Right kidney (tissue), 1 donor: ENCODE results near the gene SLC43A1.
"Not testable (repeated sequence)": the region's sequence is repeated elsewhere in the genome, so short reads cannot be mapped to it uniquely, and the experiment has no call there.

Experiments
- DNase-seq: peaks from one replicate; pipeline ENCODE4 v3.0.0-alpha.2; 2016

The SLC43A1 gene

GRCh38 chr11:57460758-57461749 lies 54.4 kb downstream of the SLC43A1 start:
- peak; percentile 50 for DNase-seq

DNA sequence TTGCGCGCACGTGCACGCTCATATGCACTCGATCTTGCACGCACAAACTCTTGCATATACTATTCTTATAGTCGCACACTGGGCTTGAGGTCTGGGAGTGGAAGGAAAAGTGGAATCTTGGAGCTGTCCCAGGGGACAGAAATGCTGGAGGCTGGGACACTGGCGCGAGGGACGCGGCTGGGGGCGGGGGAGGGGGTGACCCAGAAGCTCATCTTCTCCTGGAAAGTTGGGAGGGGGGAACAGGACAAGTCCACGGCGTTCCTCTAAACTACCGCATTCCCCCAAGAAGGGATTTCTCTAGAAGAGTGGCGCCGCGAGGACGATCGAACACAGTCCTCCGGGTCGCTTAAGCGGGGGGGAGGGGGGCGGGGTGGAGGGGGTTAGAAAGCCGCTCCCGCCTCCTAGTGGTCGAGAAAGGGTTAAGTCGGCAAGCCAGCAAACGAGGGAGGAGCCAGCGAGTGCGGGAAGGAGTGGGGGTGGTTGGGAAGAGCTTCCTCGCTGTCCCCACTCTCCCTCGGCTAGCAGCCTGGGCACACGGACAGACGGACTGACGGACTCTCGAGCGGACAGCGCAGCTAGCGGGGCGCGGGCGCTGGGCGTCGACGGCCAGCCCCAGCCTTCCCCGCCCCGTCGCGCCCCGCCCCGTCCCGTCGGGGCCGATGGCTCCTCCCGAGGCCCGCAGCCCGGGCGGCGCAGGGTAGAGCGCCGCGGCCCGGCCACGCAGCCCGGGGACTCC lies 55.3 kb downstream of the SLC43A1 start, which contains the start of gene RTN4RL2:
RTN4RL2 (plus strand) TSS at position 507 of the 736 bp plus-strand sequence. CDS start 338 bp downstream, outside the sequence.
- DNase-seq: peak; percentile 69

DNA sequence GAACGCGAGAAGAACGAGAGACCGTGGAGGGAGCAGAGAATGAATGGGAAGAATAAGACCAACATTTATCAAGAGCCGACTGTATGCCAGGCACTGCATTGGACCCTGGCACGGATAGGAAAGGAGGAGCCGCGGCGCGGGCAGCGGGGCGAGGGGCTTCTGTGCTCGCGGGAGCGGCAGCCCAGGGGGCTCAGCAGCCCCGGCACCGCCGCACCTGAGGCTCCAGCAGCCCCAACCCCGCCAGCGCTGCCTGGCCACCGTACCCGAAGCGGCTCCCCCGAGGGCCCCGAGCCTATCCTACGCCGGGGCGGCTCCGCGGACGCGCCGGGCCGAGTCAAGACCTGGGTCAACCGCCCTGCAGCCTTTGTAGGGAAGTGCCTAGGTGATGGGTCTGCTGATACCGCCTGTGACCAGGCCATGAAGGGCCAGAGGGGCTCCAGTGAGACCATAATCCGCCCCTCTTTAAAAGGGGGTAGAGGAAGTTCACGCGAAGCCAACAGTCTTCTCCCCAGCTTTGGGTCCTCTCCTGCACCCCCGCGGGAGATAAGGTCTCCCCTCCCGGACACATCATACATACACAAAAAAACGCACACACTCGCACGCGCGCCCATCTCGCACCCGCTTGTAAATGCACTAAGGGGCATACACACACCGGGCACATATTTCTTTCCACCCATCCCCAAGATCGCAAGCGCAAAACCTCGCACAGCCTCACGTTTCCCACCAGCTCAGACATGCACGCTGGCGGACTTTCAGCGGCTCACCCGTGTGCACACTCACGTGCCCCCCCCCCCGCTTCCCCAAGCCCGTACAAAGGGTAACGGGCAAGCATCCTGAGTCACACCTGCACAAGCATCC lies 56.1 kb downstream of the SLC43A1 start:
- peak; percentile 58 for DNase-seq

DNA sequence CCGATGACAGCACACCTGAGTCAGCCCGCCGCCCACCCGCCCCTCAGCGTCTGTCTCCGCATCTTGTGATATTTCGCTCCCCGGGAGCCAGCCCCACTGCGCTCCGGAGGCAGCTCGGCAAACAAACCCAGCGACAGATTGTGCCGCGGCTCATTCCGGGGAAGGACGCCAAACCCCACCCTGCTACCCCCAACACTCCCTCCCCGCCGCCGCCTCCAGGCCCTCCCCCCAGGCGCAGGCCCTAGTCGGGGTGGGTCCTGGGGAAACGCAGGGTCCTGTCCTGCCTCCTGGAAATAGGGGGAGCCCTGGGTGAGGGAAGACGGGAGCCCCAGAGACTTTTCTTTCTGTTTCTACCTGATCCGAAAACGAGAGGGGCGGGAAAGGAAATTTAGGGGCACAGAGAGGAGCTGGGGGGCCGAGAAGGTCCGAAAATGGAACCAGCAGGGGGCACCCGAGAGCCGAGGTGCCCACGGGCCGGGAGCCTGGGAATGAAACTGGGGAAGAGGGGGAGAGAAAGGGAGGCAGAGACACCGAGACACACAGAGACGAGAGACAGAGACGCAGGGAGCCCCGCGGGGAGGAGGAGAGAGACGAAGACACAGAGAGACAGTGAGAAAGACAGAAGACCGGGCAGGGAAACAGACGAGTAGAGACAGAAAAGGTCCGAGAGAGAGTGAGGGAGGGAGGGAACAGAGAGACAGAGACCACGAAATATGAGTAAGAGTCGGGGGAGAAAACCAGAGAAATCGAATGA lies 56.9 kb downstream of the SLC43A1 start:
- peak; percentile 73 for DNase-seq

GRCh38 chr11:57458060-57458409 lies 57.5 kb downstream of the SLC43A1 start:
- DNase-seq: peak; percentile 20

GRCh38 chr11:57457643-57458023 lies 57.9 kb downstream of the SLC43A1 start:
- no peak for DNase-seq

DNA sequence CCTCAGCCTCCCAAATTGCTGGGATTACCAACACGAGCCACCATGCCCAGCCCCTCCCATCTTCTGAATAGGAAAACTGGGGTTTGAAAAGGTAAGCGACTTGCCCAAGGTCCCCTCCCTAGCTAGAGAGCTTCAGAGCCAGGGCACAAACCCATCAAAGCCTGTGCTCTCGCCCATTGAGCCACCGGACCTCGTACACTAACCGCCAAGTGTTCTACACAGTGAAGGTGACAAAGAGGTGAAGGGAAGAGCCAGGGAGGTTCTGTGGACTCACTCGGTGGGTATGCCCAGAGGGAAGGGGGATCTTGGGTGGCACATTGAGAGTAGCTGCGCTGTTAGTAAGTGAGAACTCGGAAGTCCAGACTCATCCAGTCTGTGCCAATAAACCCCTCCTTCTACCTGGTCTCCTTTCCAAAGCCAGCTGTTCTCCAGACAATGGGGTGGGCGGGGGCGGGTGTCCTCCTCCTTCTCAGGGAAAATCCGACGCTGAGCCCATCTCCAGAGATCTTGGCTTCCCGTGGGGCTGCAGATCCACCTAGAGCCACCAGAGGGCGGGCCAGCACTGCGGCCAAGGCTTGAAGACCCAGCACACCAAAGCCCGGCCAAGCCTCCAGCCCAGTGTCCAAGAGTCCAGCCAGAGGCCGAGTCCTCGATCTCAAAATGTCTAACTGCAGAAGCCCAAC lies 58.4 kb downstream of the SLC43A1 start:
- DNase-seq: peak; percentile 80

GRCh38 chr11:57453543-57454177 lies 61.8 kb downstream of the SLC43A1 start:
- no peak for DNase-seq

GRCh38 chr11:57446055-57446454 lies 69.4 kb downstream of the SLC43A1 start:
- DNase-seq: no peak

DNA sequence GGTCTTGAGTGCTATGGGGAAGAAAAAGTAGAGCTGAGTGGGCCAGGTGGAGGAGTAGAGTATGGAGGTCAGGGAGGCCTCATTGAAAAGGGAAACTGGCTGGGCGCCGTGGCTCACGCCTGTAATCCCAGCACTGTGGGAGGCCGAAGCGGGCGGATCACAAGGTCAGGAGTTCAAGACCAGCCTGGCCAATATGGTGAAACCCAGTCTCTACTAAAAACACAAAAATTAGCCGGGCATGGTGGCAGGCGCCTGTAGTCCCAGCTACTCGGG lies 70.4 kb downstream of the SLC43A1 start:
- not testable (repeated sequence) for DNase-seq

- DNase-seq: no peak
Observed at GRCh38 chr11:57444362-57445121, 71.0 kb downstream of the SLC43A1 start.

- DNase-seq: no peak
Observed at GRCh38 chr11:57440744-57441414, 74.6 kb downstream of the SLC43A1 start.

- no peak for DNase-seq
Observed at GRCh38 chr11:57439786-57440185, 75.7 kb downstream of the SLC43A1 start.

GRCh38 chr11:57438345-57439285 lies 76.9 kb downstream of the SLC43A1 start:
- DNase-seq: no peak

DNA sequence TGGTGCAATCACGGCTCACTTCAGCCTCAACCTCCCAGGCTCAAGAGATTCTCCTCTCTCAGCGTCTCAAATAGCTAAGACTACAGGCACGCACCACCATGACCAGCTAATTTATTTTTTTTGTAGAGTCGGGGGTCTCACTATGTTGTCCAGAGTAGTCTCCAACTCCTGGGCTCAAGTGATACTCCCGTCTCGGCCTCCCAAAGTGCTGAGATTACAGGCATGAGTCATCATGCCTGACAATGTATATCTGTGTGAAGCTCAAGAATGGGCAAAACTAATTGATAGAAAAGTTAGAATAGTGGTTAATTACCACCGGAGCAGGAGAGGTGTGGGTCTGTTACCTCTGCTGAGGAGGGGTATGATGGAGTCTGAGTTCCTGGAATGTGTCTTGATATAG lies 79.5 kb downstream of the SLC43A1 start:
- no peak for DNase-seq

DNA sequence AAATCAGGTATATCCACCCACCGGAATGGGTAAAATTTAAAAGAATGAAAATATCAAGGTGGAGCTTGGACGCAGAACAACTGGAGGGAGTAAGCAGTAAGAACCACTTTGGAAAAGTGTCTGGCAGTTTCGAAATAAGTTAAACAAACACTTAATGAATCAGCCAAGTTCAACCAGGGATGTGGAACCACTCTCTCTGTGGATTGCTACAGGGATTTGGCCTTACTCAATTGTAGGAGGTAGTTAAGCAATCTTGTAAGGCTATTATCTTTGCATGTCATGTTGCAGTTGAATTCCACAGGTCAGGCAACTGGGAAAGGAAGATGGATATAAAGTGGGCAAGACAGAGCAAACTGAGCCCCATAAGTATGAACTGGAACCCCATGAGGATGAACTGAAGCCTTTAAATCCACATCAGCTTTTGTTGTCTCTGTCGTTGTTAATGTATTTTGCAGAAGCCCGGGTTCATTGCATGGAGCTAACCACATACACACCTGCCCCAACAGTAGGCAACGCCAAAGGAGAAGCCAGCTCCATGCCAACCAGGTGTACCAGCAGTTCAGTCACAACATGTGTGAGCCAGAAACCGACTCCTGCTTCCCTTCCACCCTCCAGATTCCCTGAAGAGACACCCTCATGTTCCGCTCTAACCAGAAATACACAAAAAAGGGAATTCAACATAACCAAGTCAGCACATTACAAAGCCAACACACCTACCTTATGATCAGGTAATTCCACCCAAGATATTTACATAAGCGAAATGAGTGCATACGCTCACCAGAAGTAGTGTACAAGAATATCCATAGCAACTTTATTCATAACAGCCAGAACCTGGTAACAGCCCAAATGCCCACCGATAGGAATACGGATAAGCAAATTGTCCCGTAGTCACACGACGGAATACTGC lies 80.6 kb downstream of the SLC43A1 start:
- DNase-seq: no peak
